Lung (tissue), 12 donors: Measurements from ENCODE around the gene EXOC7. TPM values are rescaled to one million over a fixed set of nuclear protein-coding genes. Genes with fewer than 3 reads are reported as not detected.
A peak's percentile ranks its signal among the peaks of the same experiment; 100 is the strongest.

Experiments used
- ATAC-seq: fragments of 200-7000 bp; cut with Tn5 transposase; one replicate; pipeline ENCODE4 v1.9.1; 2020; ENCODE audit warnings: moderate number of reproducible peaks; ENCODE audit not compliant: insufficient read depth, low FRiP score
- DNase-seq, 3 donors: peaks; one replicate each; pipeline ENCODE4 v3.0.0-alpha.2; 2013 to 2017
- H3K27ac ChIP-seq, 2 donors: one replicate each; pipeline ENCODE4 v1.5.1; 2013; ENCODE audit warnings: mild to moderate bottlenecking in 2 of 2, moderate library complexity in 2 of 2, control low read depth in 1 of 2, inconsistent platforms in 1 of 2, low read depth in 1 of 2, low read length in 1 of 2
- H3K27me3 ChIP-seq, 3 donors: one replicate each; pipeline ENCODE4 v1.5.1; 2013; ENCODE audit warnings: low read length in 2 of 3; ENCODE audit not compliant: control insufficient read depth in 3 of 3, insufficient read depth in 3 of 3
- H3K36me3 ChIP-seq, 4 donors: one replicate each; pipeline ENCODE4 v1.5.1; 2013; ENCODE audit warnings: low read length in 4 of 4, mild to moderate bottlenecking in 1 of 4, moderate library complexity in 1 of 4; ENCODE audit not compliant: control insufficient read depth in 4 of 4, insufficient read depth in 4 of 4
- H3K4me1 ChIP-seq, 5 donors: one replicate each; pipeline ENCODE4 v1.5.1; 2013; ENCODE audit warnings: low read length in 5 of 5, mild to moderate bottlenecking in 2 of 5, moderate library complexity in 1 of 5; ENCODE audit not compliant: control insufficient read depth in 5 of 5, insufficient read depth in 5 of 5
- H3K4me3 ChIP-seq: one replicate; pipeline ENCODE4 v1.5.1; 2013; ENCODE audit warnings: mild to moderate bottlenecking, control low read depth, moderate library complexity
- H3K9ac ChIP-seq, 2 donors: one replicate each; pipeline ENCODE4 v1.5.1; 2013; ENCODE audit warnings: low read length in 2 of 2, control low read depth in 1 of 2; ENCODE audit not compliant: insufficient read depth in 1 of 2
- H3K9me3 ChIP-seq, 4 donors: one replicate each; pipeline ENCODE4 v1.5.1; 2013; ENCODE audit warnings: low read length in 3 of 4, mild to moderate bottlenecking in 1 of 4, moderate library complexity in 1 of 4; ENCODE audit not compliant: control insufficient read depth in 4 of 4, insufficient read depth in 3 of 4
- CTCF ChIP-seq: IDR thresholded peaks from 2 replicates; pipeline ENCODE4 v1.5.1; 2012; ENCODE audit warnings: mild to moderate bottlenecking; ENCODE audit errors: control extremely low read depth, extremely low read depth
- WGBS, 2 donors: extraction: QIAGEN DNeasy Blood & Tissue Kit; methylation state at CpG; one replicate each; pipeline ENCODE4 v1.1.7; 2013; 5-methylcytosine and 5-hydroxymethylcytosine counted together
- polyA plus RNA-seq, 2 donors: library from polyadenylated mRNA; stranded (reverse); fragments of 200-250 nt; gene quantifications; one replicate each; pipeline ENCODE4 v1.2.1, GENCODE V29; 2013
- total RNA-seq, 2 donors: library from RNA; depleted of rRNA in 1 of 2; stranded (reverse); fragments of >200 nt in 1 of 2; gene quantifications; one replicate each; pipeline ENCODE4 v1.2.1, GENCODE V29; 2014 to 2021
- donor health status: control.
- donor health status: control.
- donor health status: Bipolar disorder and iron deficiency.
- donor health status: healthy.
- donor health status: DM: yes; HTN: yes; CAD: no.

EXOC7 gene
- total and polyA plus RNA-seq, 4 donors = 49.9 to 111 (median 80.9) TPM

- Histone ChIP-seq H3K36me3 (peaks cover 5 to 37% (median 20%) of the 10 kb centered on the region in 4 donors), H3K27me3 (peaks cover 4 to 39% (median 33%) of the 10 kb centered on the region in 3 donors), H3K4me1 (peaks cover 0 to 37% (median 12%) of the 10 kb centered on the region in 5 donors), H3K9me3 (peaks cover 0 to 4% (median 0%) of the 10 kb centered on the region in 4 donors), H3K27ac (no peak overlapping the region), H3K9ac (no peak overlapping the region), H3K4me3 (no peak overlapping the region)
- ATAC-seq (no peak), DNase-seq (peak in 2 of 3 donors; percentile 27 to 56)
- WGBS, 2 donors = 47 to 55% methylated on average over 6 of the region's 6 CpGs
- no peak for TF ChIP-seq CTCF
Observed at GRCh38 chr17:76080768-76081287, 22.8 kb downstream of the EXOC7 start.

GRCh38 chr17:76079956-76080767 lies 23.4 kb downstream of the EXOC7 start:
- DNase-seq (peak; percentile 28 to 51 (median 29)), ATAC-seq (no peak)
- Histone ChIP-seq H3K36me3 (peaks cover 0 to 31% (median 14%) of the 10 kb centered on the region in 4 donors), H3K4me1 (peaks cover 0 to 43% (median 18%) of the 10 kb centered on the region in 5 donors), H3K4me3 (no peak overlapping the region), H3K9me3 (peaks cover 0 to 4% (median 0%) of the 10 kb centered on the region in 4 donors), H3K27ac (no peak overlapping the region), H3K27me3 (peaks cover 4 to 46% (median 39%) of the 10 kb centered on the region in 3 donors), H3K9ac (no peak overlapping the region)
- WGBS, 2 donors = 5 to 8% methylated on average over 23 of the region's 23 CpGs
- no peak for TF ChIP-seq CTCF

- TF ChIP-seq CTCF = no peak
- DNase-seq = peak in 1 of 3 donors; percentile 22
- Histone ChIP-seq H3K36me3 (peaks cover 0 to 26% (median 9%) of the 10 kb centered on the region in 4 donors), H3K4me1 (peaks cover 0 to 48% (median 19%) of the 10 kb centered on the region in 5 donors), H3K27me3 (peaks cover 4 to 51% (median 43%) of the 10 kb centered on the region in 3 donors), H3K4me3 (no peak overlapping the region), H3K9ac (no peak overlapping the region), H3K27ac (no peak overlapping the region), H3K9me3 (peaks cover 0 to 8% (median 0%) of the 10 kb centered on the region in 4 donors)
- ATAC-seq = no peak
- 28 to 31% methylated on average over 9 of the region's 9 CpGs for WGBS, 2 donors
Observed at GRCh38 chr17:76079535-76079955, 24.0 kb downstream of the EXOC7 start.
